Amniotic epithelial cell (primary cell): ENCODE data around the gene STEAP3.

Source experiments
- DNase-seq: peaks from one replicate; pipeline ENCODE4 v3.0.0-alpha.2; 2010; ENCODE audit warnings: low read depth

Gene STEAP3

DNA sequence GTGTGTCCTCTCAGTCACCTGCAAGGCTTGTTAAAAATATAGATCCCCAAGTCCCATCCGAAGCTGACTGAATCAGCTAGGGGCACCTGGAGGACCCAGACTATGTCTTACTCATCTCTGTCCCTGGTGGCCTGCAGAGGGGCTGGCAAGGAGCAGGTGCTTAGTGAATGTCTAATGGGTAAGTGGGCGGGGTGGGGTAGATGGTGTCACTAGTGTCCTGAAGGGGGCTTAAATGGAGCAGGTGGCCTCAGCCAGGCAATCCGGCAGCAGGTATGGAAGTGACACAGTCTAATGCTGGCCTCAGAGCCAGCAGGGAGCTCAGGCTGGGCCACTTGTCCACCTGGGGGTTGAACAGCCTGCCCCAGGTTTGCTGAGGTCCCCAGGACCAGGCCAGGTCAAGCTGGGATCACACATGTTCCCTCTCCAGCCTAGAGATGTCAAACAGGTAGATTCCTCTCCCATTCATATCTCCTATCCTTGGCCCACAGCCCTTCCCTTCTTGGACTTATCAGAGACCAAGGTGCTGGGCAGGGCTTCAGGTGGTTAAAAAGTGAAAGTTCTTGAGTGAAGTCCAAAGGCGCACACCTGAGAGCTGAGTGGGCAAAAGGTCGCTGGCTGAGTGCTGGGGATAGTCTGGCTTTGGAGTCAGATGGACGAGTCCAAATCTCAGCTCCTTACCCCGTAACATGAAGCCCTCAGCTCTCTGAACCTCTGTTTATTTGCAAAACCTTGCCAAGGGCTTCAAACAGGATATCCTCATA, 1.7 kb downstream of the STEAP3 start:
- no peak for DNase-seq

DNA sequence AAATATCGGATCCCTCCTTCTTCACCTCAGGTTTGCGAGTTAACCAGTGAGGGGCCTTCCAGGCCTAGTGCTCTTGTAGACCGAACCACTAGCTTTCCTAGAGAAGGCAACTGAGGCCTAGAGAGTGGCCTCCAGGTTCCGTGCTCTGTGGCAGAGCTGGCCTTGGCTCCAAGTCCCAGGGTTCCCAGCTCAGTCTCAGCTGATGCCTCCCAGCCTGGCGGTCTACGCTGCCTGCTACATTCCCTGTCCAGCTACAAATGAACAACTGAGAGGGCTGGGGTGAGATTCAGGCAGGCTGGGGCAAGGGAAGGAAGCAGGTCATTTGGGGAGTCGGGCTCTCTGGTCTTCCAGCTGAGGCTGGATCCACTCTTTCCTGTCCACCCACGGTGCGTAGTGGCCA, 2.3 kb downstream of the STEAP3 start:
- no peak for DNase-seq

DNA sequence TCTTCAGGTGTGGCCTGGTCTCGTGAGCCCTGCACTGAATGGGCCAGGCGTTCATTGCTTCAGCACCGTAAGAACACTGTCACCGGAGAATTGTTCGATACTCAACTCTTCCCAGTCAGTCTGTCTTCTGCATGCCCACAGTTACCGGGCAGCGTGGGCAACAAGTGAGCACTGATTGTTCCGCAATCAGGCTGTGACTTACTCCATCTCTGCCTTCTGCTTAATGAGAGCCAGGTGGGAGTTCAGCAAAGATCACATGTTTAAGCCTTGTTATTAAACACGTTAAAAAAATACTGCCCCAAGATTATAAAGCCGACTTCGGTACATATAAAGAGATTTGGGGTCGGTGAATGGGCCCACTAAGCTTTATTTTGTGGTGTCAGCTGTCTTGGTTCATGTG, 3.7 kb downstream of the STEAP3 start:
- no peak for DNase-seq

DNA sequence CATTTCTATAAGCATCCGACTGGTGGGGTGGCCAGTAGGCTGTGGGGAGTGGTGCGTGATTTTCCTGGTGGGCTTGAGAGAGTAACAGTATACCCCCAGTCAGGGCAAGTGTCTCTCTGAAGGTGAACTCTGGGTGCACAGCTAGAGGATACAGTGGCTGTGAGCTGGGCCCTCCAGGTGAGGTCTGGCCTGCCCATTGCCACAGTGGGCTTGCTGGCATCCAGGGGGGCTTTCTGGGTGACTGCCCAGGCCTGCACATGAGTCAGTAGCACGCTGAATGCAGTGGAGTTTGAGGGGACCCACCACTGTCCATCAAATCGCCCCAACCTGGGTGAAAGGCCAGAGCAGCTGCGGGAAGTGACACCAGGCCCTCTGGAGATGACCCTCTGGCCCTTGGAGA, 4.5 kb downstream of the STEAP3 start:
- DNase-seq: no peak

DNA sequence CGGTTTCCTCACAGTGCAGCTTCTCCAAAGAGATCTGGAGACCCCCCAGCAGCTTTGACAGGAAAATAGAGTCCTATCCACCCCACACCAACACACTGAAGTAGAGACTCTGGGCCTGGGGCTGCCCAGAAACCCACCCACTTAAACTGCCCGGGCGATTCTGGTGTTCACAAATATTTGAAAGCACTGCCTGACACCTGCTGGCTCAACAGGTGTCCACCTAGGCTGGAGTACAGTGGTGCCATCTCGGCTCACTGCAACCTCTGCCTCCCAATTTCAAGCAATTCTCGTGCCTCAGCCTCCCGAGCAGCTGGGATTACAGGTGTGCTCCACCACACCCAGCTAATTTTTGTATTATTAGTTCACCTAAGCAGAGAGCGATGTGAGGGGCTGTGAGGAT, 5.3 kb downstream of the STEAP3 start:
- DNase-seq: no peak

DNA sequence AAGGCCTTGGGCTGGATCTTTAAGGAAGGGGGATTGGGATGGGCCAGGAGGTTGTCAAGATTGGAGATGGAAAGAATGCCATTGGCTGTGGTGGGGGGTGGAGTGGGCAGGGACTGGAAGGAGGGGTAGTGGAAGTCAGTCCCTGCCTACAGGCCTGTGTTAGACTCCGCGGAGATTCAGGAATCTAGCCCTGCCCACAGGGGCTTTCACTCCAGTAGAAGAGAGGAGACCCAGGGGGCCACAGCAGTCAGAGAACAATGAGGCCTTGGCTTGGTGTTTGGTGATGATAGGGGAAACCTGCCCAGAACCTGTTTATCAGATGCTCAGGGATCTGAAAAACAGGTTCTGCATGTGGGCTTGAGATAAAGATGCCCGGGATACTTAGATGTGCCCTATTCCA, 6.1 kb downstream of the STEAP3 start:
- no peak for DNase-seq

DNA sequence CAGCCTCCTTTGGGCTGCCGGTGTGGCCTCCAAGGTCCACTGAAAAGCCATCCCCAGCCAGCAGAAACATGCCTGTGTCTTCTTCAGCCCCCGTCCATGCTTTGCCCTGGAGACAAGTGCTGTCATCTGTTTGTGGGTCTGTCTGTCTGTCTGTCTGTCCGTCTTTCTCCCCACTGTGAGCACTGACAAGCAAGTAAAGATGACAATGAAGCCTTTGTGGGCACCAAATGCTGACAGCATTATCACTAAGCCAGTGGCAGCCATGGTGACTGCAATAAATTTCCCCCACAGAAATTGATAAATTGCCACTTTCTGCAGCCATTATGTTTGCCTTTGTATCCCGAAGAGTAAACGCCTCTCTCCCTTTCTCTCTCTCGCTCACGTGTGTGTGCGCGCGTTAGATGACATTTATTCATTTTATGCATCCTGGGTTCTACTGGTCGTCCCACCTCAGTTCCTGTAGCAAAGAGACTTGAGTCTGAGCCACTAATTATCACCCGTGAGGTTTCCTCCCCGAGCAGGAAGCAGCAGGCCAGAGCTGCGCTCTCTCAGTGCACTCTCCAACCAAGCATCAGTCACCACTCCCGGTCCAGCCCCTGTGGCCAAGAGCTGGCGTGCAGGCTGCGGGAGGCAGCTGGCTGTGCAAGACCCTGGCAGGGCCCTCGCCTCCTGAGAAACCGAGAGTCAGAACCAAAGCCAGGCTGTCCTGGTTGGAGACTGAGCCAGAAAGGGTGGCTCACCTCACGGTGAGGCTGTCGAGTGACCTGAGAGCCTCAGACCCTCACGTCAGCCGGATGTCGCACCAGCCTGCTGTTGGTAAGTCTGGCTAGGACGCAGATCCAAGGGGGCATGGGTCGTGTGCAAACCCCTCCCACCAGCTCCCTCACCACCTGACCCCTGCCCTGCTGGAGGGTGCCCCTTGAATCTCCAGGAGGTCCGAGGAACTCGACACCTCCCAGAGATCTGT, 6.9 kb downstream of the STEAP3 start:
- no peak for DNase-seq

DNA sequence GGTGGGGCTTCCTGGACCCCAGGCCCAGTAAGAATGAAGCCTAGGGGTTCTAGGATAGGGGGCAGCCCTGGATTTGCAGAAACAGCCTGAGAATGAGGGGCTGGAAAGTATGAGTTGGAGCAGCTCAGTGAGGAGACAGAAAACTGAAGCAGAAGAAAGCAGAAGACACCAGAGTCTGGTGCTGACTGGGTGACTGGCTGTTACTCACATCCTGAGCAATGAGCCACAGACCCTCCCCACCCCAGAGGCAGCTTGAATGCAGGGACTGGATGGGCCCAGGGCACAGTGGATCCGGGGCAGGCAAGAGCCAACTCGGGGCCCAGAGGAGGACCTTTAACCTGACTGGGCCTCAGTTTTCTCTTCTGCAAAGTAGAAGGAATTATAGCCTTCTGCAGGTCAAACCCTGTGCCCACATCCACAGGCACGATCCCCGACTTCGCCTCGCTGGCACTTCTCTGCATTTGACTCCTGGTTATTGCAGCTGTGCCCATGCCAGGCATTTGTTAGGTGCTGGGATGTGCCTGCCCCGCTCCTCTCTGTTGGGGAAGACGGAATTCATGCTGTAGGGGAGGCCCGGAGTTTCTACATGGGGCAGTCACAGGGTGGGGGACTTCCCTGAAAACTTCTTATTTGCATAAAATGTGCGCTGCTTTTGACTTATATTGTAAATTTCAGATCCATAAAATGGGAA, 8.5 kb downstream of the STEAP3 start:
- peak; percentile 15 for DNase-seq

DNA sequence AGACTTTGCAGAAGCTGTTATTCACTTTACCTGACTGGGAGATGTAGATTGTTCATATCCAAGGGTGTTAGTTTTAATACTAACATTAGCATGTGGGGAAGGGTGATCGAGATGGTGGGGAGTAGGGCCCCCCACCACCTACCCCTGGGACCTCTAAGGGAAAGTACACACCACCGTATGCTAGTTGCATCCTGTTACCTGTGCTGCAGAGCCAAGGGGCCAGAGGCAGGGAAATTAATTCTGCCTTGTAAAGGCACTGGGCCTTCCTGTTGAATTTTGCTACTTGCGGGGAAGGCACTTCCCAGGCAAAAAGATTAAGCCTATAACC, 9.0 kb downstream of the STEAP3 start:
- no peak for DNase-seq

DNA sequence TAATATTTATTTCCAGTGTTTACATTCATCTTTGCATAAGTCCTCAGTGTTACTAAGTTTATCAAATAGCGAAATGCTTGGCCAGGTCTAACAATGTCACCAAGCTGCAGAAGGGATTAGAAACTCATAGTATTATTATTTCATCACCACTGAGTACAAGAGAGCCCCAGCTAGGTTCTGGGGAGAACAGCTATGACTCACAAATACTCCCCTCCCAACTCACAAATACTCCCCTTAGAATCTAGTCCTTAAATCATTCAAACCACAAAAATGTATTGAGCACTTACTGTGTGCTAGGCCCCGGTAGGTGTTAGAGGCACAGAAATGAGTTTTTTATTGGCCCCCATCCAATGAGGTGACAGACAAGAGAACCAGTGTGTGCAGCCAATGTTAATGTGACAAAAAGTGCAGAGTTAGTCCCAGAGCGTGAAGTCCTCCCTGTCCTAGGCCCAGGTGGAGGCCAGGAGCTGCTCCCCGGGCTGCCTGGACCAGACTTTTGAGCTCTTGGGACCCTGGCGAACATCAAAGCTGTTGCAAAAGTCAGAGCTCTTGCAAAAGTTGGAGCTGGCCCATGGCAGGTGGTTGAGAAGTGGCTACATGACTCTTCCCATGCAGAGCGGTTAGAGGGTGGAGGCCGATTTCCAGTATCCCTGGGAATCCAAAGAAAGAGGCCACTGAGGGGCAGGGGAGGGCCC, 9.8 kb downstream of the STEAP3 start:
- DNase-seq: peak; percentile 82

DNA sequence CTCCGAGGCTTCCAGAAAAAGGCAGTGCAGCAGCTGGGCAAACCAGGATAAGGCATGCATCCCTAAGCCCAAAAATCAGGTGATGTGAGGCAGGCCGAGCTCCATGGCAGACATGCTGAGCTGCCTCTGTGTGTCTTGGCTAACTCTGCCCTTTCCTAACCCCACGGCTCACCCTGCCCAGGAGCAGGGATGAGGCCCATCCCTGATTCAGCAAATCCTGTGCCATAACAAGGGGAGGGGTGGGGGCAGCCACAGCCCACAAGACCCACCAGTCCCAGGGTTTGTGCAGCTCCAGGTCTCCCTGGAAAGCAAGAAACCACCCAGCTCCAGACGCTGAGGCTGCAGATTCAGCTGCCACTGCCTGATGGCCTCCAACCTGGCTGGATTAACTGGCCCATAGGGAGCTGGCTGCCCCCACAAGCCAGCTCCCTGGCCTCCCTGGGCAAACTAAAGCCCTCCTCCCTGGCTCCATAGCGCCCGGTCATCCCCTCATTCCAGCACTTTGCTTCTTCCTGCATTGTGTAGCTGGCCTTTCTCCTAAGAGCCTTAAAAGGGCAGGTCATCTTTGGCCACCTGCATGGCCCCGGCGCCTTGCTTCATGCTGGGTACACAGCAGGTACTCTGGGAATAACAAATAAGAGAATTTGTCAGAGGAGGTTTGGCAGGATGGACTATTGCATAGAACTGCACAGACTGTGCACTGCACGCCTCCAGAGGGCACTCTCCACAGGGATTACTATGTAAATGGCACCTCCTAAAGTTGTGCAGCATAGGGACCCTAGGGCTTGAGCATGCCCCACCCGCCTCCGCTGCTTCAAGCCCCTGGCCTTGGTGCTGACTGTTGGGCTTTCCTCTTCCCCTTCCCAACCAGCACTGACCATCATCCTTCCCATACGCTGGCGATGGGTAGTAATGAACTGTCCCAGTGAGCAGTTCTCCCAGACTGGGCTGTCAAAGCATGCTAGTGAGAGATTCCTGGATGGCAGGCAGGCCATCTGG, 10.7 kb downstream of the STEAP3 start:
- peak; percentile 37 for DNase-seq

DNA sequence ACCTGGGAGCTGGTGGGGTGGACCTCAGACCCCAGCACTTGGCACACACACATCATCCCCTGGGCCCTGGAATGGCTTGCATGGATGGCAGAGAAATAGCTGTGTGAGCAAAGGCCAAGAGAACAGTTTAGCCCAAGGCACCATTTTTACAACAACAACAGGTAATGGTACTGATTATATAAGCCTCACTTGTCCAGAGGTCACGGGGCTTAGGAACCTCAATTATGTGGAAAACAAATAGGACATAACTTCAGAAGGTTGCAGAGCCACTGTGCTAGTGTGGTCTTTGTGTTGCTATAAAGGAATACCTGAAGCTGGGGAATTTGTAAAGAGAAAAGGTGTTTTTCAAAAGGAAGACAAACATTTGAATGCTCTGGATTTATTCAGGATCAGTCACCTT, 13.2 kb downstream of the STEAP3 start:
- no peak for DNase-seq

DNA sequence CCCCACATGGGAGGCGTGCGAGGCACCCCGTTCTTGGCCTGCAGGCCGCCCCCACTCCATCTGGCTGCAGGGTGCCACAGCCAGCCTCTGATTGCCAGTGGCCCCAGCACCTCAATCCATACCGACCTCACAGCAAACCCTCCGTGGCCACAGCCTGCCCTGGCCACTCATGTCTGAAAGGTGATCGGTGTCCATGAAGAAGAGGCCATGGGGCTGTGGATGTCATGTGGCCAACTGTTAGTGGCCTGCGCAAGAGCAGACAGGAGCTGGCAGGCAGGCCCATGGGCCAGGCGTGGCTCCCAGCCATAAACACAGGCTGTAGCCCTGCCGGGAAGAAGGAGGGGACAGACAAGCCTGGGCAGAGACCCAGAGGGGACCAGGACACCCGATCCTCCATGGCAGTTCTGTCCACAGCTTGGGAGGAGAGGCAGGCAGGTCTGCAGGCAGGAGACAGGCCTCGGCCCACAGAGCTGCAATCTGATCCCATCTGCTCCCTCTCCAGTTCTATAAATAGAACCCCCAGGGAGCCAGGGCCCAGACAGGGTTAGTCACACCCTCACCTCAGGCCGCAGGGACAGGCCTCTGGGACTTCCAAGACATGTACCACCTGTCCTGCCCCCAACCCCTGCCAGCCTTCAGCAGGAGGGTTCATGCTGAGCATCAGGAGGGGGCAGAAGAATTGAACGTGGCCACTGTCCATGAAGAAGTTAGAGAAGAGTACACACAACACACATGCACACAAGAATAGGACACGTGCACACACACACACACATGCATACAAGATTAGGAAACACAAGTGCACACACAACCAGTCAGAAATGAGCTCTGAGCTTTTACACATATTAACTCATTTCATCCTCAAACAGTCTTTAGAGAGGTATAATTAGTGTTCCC, 16.9 kb downstream of the STEAP3 start:
- DNase-seq: peak; percentile 49

DNA sequence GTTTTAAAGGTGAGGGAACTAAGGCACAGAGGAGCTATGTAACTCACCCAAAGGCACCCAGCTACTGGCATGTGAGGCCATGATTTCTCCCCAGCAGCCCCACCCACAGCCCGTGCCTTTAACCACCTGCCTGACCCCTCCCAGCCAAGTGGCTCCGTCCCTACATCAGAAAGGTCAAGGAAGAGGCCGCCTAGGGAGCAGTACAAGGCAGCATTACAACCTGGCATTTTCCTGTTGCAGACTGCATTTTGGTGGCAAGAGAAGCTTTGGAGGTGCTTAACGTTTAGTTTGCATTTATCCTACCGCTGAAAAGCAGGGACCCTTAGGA, 17.5 kb downstream of the STEAP3 start:
- no peak for DNase-seq

DNA sequence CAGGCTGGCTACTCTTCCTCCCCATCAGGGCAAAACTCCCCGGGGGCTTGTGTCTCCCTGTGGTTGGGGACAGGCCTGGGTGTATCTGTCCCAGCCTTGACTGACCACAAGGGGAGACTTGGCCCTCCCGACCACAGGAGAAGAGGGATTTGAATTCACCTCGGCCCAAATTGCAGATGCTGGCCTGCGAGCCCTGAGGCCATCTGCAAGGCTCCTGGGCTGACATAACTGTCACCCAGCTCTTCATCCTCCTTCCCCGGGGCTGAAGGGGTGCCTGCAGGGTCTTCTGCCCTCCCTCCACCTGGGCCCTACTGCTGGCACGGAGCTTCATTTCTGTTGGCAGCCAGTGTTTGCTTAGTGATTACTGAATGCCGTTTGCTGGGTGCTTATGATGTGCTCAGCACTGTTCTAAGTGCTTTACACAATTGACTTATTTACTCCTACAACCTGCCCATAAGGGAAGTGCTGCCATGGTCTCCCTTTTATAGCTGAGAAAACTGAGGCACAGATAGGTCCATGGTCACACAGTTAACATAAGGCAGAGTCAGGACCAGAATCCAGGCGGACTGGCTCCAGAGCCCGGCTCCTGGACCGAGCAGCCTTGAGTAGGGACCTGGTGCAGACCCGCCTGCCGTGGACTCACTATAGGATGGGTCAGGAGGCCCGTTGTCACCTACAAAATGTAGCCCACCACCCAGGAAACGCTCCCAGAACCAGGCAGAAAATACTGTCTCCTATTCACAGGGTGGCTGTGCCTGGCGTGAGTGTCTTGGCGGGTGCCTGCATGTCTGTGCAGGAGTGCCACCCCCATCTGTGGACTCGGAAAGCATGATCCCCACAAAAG, 18.9 kb downstream of the STEAP3 start:
- no peak for DNase-seq

DNA sequence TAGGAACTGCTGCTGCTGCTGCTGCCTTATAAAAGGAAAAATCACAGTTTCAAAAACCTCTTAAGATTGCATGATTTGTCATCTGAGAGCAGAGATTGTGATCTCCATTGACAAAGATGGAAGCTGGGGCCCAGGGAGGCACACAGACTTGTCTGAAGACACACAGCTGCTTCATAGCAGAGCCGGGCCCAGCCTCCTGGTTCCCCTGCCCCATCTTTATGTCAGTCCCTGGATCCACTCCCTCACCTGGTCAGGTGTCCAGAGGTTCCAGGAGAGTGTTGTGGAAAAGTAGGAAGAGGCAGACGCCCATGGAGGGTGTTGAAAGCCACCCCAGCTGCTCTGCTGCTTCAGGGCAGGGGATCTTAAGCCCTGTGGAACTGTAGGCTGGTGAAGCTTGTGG, 20.0 kb downstream of the STEAP3 start:
- DNase-seq: no peak

DNA sequence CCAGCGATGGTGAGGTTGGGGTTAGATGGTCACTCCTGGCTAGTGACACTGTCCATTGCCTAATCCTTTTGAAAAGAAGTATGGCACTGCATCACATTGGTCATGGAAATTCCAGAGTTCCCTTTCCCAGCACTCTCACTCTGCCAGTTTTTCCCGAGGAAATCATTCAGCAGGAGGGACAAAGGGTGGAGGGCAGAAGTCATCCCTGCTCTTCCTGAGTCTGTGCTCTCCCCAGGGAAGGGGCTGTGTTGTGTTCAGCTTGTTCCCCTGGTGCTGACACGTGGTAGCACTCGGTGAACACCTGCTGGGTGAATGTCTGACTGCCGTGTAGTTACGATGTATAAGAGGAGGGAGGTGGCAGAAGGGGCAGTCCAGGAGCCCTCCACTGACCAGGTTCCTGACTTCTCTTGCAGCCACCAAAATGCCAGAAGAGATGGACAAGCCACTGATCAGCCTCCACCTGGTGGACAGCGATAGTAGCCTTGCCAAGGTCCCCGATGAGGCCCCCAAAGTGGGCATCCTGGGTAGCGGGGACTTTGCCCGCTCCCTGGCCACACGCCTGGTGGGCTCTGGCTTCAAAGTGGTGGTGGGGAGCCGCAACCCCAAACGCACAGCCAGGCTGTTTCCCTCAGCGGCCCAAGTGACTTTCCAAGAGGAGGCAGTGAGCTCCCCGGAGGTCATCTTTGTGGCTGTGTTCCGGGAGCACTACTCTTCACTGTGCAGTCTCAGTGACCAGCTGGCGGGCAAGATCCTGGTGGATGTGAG, 21.6 kb downstream of the STEAP3 start:
- DNase-seq: no peak

DNA sequence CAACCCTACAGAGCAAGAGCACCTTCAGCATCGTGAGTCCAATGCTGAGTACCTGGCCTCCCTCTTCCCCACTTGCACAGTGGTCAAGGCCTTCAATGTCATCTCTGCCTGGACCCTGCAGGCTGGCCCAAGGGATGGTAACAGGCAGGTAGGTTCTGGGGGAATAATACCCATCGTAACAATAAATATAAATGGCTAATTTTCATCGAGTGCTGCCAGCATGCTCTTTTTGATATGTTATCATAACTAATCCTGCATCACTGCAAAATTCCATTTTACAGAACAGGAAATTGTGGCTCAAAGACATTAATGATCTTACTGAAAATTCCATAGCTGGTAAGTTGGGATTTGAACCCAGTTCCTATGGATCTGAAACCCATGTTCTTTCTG, 22.2 kb downstream of the STEAP3 start:
- no peak for DNase-seq
